Activated gamma-delta T cell (primary cell): Measurements from ENCODE around the gene MED19.
"Not testable (repeated sequence)": the region's sequence is repeated elsewhere in the genome, so short reads cannot be mapped to it uniquely, and the experiment has no call there.

Source experiments
- DNase-seq: peaks from one replicate; lab custom pipeline; 2025; lab: John Stamatoyannopoulos, UW
- total RNA-seq, 2 donors: gene quantifications; one replicate each; lab custom pipeline; 2026; lab: John Stamatoyannopoulos, UW

The MED19 gene
- total RNA-seq, result 12.5 to 16.8 reads per million in 2 donors

DNA sequence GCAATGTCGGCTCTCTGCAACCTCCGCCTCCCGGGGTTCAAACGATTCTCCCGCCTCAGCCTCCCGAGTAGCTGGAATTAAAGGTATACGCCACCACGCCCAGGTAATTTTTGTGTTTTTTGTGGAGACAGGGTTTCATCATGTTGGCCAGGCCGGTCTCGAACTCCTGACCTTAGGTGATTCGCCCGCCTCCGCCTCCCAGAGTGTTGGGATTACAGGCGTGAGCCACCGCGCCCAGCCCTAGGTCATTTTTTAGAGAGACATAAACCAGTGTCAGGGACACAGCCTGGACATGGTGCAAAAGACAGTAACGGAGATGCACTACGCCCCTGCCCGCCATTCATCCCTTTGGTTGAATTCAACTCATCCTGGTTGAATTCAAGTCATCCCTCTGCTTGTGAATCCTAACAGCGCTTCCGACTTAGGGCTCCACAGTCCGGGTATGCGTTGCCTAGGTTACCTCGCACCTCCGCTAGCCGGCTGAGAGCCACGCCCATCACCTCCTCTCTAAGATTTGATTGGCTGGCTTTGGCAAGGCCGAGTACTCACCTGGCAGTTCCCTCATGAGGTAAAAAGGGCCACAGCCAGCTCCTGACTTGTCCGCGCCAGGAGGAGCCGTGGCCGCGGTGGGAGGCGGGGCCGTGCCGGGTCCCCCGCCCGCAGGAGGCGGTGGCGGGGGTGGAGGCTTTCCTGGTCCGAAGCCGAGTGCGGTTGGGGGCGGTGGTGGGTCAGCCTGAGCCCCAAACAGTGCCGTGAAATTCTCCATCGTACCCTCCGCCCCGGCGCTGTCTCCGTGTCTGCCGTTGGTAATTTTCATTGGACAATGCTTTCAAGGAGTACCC lies at the start of gene MED19:
Gene MED19 (minus strand): TSS at position 802 of the 842 bp plus-strand sequence. CDS start 36 bp downstream, at position 766.
- peak; percentile 47 for DNase-seq

DNA sequence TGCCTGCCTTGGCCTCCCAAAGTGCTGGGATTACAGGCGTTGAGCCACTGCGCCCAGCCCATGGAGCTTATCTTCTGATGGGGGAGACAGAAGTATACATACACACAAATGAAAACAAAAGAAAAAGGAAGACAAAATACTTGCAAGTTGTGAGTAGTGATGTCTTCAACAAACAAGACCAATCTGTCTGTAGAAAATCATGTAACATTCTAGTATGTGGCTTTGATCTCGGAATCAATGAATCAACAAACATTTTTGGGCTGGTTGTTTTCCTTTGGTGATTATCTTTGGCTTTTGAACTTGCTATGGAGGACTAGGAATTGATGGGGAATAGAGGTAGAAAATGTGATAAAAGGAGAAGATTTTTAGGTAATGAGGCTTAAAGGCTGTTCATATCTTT lies 46.2 kb upstream of the MED19 start:
- no peak for DNase-seq

GRCh38 chr11:57752954-57753353 lies 40.9 kb upstream of the MED19 start:
- DNase-seq, result no peak

DNA sequence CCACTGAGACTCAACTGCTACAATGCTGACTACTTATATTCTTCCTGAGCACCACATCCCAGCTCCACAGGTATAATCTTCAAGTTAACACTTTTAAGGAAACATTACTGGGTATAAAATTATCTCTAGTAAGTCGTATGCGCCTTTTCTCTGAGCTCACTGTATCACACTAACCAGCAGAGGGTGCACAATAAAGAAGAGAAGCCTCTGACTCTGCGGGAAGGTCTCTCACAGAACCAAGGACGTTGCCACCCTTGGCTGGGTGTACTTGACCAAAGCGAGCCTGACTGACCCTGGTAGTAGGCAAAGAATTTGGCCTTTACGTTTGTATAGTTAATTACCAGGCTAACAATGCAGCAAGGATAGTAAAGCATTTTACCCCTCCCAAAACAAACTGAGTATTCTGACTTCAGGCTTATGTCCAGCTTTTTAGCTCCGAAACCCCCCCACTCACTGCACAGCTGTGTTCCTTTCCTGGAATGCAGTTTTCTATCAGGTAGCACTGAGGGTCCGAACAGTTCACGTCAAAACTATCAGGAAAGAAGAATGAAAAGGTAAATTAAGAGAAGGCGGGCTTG lies 39.8 kb upstream of the MED19 start, which contains the start of gene BTBD18:
Gene BTBD18 (minus strand): TSS at position 144 of the 578 bp plus-strand sequence. CDS start 631 bp downstream, outside the sequence.
- no peak for DNase-seq

DNA sequence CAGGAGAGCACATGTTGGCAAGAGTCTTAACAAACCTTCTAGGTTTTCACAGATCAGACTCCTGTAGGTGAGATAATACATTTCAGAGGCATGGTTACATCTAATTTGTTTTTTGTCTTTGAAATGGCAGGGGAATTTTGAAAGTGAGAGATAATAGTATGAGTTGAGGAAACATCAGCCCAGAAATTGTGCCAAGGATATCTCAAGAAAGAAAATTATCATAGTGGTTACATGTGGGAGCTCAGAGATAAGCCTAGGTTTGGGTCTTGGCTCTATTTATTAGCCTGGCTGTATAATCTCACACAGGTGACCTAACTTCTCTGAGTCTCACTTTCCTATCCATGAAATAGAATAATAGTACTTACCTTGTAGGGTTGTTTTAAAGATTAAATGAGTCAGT lies 39.2 kb upstream of the MED19 start:
- DNase-seq, result no peak

DNA sequence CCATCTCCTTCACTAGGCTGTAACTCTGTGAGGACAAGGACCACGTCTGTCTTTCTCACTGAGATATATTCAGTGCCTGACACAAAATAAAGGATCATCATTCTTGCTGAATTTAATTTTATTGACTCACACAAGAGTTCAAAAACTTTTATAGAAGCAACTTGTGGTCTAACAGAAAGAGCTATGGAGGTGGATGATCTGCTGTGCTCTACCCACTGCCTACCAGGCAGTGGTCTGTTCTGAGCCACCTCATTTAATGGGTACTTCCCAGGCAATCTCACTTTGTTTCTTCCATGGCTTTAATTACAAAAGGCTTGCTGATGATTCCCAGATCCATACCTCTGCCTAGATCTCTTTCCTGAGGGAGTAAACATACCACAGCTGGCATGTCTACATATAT lies 34.9 kb upstream of the MED19 start:
- DNase-seq, result no peak

GRCh38 chr11:57745206-57745605 lies 33.2 kb upstream of the MED19 start:
- no peak for DNase-seq

DNA sequence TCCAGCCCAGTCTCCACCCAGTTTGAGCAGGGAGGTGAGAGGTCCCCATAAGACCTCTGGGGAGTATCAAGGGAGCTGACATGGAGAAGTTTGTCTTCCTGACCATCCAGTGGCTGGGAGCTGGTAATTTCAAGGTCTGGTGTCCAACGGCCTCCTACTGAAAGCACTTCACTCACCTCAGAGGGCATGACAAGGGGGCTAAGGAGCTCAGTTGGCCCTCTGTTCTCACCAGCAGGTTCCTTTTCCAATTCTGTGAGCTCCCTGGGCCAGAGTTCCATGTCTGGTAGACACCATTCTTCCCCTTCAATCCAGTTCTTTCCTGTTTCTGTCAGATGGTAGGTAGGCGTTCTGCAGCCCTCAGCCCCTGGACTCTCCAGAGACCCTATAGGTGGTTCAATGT lies 32.3 kb upstream of the MED19 start:
- DNase-seq, result no peak

DNA sequence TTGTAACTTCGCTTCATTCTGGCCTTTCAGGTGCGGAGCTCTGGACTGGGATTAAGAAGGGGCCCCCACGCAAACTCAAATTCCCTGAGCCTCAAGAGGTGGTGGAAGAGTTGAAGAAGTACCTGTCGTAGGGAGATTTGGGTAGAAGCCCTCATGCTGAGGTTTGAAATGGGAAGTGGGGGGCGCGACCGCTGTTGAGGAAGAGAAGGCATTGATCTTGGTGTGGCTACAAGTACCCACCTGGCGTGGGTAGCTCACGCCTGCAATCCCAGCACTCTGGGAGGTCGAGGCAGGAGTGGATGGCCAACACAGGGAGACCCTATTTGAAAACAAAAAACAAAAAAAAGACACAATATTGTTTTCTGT lies 30.1 kb upstream of the MED19 start:
- DNase-seq, result no peak

- DNase-seq, result peak; percentile 78
Measured at GRCh38 chr11:57741132-57742086, 29.4 kb upstream of the MED19 start, which contains the start of gene SELENOH. TSS of gene SELENOH (plus strand) at chr11:57741491. CDS start at chr11:57741596, 105 bp downstream.

DNA sequence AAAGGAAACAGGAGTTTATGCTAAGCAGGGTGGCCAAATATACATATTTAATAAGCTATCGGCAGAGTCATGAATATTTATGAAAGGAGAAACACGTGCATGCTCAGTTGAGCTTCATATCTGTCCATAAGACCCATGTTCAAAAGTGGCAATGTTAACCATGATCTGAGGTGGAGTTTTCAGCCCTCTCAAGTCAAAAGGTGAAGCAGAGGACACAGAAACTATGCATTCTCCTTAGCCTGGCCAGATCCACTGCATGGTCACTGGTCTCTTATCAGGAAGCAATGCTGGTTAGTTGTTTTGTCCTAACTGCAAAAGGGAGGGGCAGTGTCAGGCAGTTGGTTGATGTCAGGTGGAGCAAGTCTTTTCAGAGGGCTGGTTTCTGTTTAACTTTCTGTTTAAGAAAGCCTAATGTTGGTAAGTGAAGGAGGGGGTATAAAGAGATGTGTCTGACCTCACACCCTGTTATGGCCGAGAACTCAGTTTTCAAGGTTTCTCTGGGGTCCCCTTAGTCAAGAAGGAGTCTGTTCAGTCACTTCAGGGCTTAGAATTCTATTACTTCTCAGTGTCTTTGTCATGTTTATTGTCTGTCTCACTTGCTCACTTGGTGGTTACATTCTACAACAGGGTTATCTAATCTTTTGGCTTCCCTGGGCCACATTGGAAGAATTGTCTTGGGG lies 23.7 kb upstream of the MED19 start:
- DNase-seq, result no peak

- DNase-seq, result no peak
Measured at GRCh38 chr11:57732661-57733060, 20.6 kb upstream of the MED19 start.

DNA sequence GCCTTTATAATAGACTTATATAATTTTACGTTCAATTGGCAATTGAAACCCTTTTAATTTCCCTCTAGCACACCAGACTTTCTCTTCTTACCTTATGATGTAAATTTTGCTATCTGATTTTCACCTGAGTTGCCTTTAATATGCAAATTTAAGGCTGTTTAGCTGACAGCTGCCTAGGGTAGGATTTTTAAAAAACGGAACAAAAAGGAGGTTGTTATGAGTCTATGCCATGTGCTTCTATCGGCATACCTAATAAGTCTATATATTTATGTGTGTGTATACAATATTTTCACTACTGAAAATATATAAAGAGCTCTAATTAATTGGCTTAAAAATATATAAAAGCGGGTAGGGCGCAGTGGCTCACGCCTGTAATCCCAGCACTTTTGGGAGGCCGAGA lies 17.5 kb upstream of the MED19 start:
- no peak for DNase-seq

DNA sequence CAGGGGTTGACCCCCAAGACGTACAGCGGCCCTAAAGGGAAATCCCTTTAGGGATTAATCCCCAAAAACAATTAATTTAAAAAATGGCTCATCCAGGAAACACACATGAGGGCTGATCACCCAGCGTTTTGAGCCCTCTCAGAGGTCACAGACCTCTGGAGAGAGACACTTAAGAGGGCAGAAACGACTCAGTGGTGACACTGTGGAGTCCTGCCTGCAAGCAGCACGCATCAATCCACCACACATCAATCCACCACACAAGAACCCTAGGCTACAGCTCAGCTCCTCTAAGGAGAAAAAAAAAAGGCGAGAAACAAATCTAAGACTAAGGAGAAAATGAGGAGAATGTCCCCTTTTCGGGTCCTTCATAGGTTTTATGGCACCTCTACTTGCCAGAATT lies 16.8 kb upstream of the MED19 start:
- no peak for DNase-seq

- no peak for DNase-seq
Measured at GRCh38 chr11:57727185-57727584, 15.2 kb upstream of the MED19 start.

GRCh38 chr11:57716726-57717125 lies 4.7 kb upstream of the MED19 start:
- DNase-seq, result not testable (repeated sequence)

GRCh38 chr11:57713835-57714234 lies 1.8 kb upstream of the MED19 start:
- no peak for DNase-seq

GRCh38 chr11:57712256-57713150 lies 488 bp upstream of the MED19 start, which contains the start of gene TMX2:
TSS of gene TMX2 (plus strand) at chr11:57712593. CDS start at chr11:57712619, 26 bp downstream.
- DNase-seq, result peak; percentile 60

DNA sequence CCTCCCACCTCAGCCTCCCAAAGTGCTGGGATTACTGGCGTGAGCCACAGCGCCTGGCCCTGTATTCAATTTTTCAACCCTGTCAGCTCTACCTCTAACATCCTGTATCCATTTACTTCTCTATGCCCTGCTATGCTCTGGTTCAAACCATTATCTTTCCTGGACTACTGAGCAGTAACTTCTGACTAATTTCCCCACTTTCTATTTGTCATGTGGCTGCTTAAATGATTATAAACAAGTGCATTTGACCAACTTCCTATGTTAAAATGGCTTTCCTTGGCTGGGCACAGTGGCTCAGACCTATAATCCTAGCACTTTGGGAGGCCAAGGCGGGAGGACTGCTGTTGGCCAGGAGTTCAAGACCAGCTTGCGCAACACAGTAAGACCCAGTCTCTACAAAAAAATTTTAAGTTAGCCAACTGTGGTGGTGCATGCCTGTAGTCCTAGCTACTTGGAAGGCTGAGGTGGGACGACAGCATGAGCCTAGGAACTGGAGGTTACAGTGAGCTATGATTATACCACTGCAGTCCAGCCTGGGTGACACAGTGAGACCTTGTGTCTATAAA lies 2.1 kb downstream of the MED19 start:
- DNase-seq, result no peak

GRCh38 chr11:57705432-57705831 lies 6.6 kb downstream of the MED19 start:
- not testable (repeated sequence) for DNase-seq
